SU-DHL-6 (cell line): Measurements from ENCODE around the gene VPS35.

ENCODE experiments used
- EZH2phosphoT487 ChIP-seq: fragments of 200-600 bp; sonication (generic), shearing (Covaris generic); conservative IDR thresholded peaks from 2 replicates; pipeline ENCODE4 v1.6.1; 2018; ENCODE audit warnings: mild to moderate bottlenecking, antibody characterized with exemption, low read length, moderate library complexity, mixed read lengths
- TF ChIP-seq, protein P1 (sequence below): fragments of 200-600 bp; sonication (generic); IDR thresholded peaks from one replicate; pipeline ENCODE4 v1.5.1; 2017; ENCODE audit warnings: antibody characterized with exemption, mild to moderate bottlenecking, low read length, moderate library complexity; ENCODE audit not compliant: insufficient read depth, poor library complexity, severe bottlenecking

- TF ChIP-seq, protein P1, sequence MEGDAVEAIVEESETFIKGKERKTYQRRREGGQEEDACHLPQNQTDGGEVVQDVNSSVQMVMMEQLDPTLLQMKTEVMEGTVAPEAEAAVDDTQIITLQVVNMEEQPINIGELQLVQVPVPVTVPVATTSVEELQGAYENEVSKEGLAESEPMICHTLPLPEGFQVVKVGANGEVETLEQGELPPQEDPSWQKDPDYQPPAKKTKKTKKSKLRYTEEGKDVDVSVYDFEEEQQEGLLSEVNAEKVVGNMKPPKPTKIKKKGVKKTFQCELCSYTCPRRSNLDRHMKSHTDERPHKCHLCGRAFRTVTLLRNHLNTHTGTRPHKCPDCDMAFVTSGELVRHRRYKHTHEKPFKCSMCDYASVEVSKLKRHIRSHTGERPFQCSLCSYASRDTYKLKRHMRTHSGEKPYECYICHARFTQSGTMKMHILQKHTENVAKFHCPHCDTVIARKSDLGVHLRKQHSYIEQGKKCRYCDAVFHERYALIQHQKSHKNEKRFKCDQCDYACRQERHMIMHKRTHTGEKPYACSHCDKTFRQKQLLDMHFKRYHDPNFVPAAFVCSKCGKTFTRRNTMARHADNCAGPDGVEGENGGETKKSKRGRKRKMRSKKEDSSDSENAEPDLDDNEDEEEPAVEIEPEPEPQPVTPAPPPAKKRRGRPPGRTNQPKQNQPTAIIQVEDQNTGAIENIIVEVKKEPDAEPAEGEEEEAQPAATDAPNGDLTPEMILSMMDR: peak; percentile 2
- TF ChIP-seq EZH2phosphoT487: no peak
These were observed 1.6 kb upstream of the VPS35 start for GRCh38 chr16:46690281-46691178.
